PC-9 (cell line): ENCODE data around the gene ADIG.

ENCODE experiments used
- EZH2 ChIP-seq: fragments of 200-600 bp; sonication (generic); IDR thresholded peaks from 2 replicates; pipeline ENCODE4 v1.8.0; 2017; ENCODE audit warnings: antibody characterized with exemption, low read depth
- TF ChIP-seq, protein P1 (sequence below): fragments of 200-600 bp; sonication (generic); conservative IDR thresholded peaks from 2 replicates; pipeline ENCODE4 v1.6.1; 2017; ENCODE audit warnings: mixed run types, antibody characterized with exemption, mild to moderate bottlenecking, moderate library complexity

DNA sequence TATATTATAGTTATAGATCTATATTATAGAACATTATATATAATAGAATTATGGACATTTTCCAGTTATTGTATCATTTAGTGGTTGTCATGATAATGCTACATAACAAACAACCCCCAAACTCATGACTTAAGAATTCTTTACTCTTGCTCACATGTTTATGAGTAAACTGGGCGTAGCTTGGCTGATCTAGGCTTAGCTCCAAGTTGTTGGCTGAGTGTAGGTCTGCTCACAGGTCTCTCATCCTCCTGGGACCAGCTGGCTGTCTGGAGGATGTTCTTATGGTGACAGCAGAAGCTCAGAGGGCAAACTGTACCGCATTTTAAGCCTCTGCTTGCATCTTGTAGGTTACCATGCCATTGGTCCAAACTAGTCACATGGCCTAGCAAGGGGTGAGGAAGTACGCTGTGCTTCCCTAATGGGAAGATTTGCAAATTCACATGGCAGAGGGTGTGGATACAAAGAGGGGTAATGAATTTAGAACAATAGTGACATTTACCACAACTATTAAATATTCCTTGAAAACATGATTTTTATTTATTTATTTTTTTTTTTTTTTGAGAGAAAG lies 54.8 kb downstream of the ADIG start:
- no peak for TF ChIP-seq EZH2
- TF ChIP-seq, protein P1, sequence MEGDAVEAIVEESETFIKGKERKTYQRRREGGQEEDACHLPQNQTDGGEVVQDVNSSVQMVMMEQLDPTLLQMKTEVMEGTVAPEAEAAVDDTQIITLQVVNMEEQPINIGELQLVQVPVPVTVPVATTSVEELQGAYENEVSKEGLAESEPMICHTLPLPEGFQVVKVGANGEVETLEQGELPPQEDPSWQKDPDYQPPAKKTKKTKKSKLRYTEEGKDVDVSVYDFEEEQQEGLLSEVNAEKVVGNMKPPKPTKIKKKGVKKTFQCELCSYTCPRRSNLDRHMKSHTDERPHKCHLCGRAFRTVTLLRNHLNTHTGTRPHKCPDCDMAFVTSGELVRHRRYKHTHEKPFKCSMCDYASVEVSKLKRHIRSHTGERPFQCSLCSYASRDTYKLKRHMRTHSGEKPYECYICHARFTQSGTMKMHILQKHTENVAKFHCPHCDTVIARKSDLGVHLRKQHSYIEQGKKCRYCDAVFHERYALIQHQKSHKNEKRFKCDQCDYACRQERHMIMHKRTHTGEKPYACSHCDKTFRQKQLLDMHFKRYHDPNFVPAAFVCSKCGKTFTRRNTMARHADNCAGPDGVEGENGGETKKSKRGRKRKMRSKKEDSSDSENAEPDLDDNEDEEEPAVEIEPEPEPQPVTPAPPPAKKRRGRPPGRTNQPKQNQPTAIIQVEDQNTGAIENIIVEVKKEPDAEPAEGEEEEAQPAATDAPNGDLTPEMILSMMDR, result no peak
